NT2/D1 (cell line): ENCODE measurements around the gene HNRNPUL1.

Experiments
- DNase-seq: peaks from one replicate; pipeline ENCODE4 v3.0.0-alpha.2; 2011; ENCODE audit warnings: low read depth, low spot score
- H3K27me3 ChIP-seq: 2 replicates; pipeline ENCODE4 v1.6.0; 2011; ENCODE audit warnings: mild to moderate bottlenecking; ENCODE audit not compliant: insufficient read length, insufficient read depth
- H3K36me3 ChIP-seq: 2 replicates; pipeline ENCODE4 v1.6.1; 2011; ENCODE audit warnings: mild to moderate bottlenecking, low read length, mixed read lengths; ENCODE audit not compliant: insufficient read depth, insufficient read length
- H3K4me1 ChIP-seq: 2 replicates; pipeline ENCODE4 v1.5.1; 2011; ENCODE audit not compliant: insufficient read depth, insufficient read length
- H3K4me3 ChIP-seq: 2 replicates; pipeline ENCODE4 v1.5.1; 2011; ENCODE audit warnings: low read depth; ENCODE audit not compliant: insufficient read length
- H3K9ac ChIP-seq: 2 replicates; pipeline ENCODE4 v1.6.0; 2011; ENCODE audit warnings: low read depth; ENCODE audit not compliant: insufficient read length
- H3K9me3 ChIP-seq: 2 replicates; pipeline ENCODE4 v1.5.1; 2011; ENCODE audit warnings: mild to moderate bottlenecking, low read length; ENCODE audit not compliant: insufficient read depth
- SUZ12 ChIP-seq: IDR thresholded peaks from 2 replicates; pipeline ENCODE4 v1.6.1; 2011; ENCODE audit not compliant: insufficient read length, insufficient read depth; ENCODE audit errors: extremely low read depth
- YY1 ChIP-seq: IDR thresholded peaks from 2 replicates; pipeline ENCODE4 v1.6.1; 2011; ENCODE audit not compliant: insufficient read length, insufficient read depth
- ZNF274 ChIP-seq: IDR thresholded peaks from 2 replicates; pipeline ENCODE4 v1.6.1; 2011; ENCODE audit warnings: mild to moderate bottlenecking, low read depth, low read length

The HNRNPUL1 gene

GRCh38 chr19:41355802-41356201, 91.6 kb downstream of the HNRNPUL1 start:
- H3K9ac ChIP-seq = no peak overlapping the region
- TF ChIP-seq YY1 (no peak), SUZ12 (no peak), ZNF274 (no peak)
- DNase-seq = no peak
- peaks cover 13% of the 10 kb centered on the region for H3K4me1 ChIP-seq
- H3K36me3 ChIP-seq = peaks cover 7% of the 10 kb centered on the region
- H3K27me3 ChIP-seq = peaks cover 21% of the 10 kb centered on the region
- H3K9me3 ChIP-seq = no peaks in the 10 kb centered on the region
- H3K4me3 ChIP-seq = no peak overlapping the region

- TF ChIP-seq SUZ12 (no peak), ZNF274 (no peak), YY1 (no peak)
- Histone ChIP-seq H3K9me3 (no peaks in the 10 kb centered on the region), H3K4me1 (peaks cover 10% of the 10 kb centered on the region), H3K9ac (no peak overlapping the region), H3K36me3 (peaks cover 12% of the 10 kb centered on the region), H3K27me3 (peaks cover 8% of the 10 kb centered on the region), H3K4me3 (no peak overlapping the region)
- DNase-seq = no peak
These were observed 93.0 kb downstream of the HNRNPUL1 start for GRCh38 chr19:41356984-41357739.
